DOHH2 (cell line): ENCODE data around the gene TTC23.

Experiments used
- H3F3A ChIP-seq: fragments of 200-600 bp; sonication (generic), shearing (Covaris generic); 2 replicates; pipeline ENCODE4 v1.6.0; 2016; ENCODE audit warnings: antibody characterized with exemption, mild to moderate bottlenecking; ENCODE audit not compliant: control insufficient read depth, insufficient read depth
- H3K27ac ChIP-seq: fragments of 200-600 bp; sonication (generic); 2 replicates; pipeline ENCODE4 v1.5.1; 2014; ENCODE audit warnings: low read depth, mild to moderate bottlenecking, low read length, moderate library complexity
- H3K27me3 ChIP-seq: fragments of 200-600 bp; sonication (generic); 2 replicates; pipeline ENCODE4 v1.6.1; 2014; ENCODE audit warnings: mild to moderate bottlenecking, low read length, mixed read lengths; ENCODE audit not compliant: control insufficient read depth
- H3K36me3 ChIP-seq: fragments of 200-600 bp; sonication (generic); 2 replicates; pipeline ENCODE4 v1.6.1; 2014; ENCODE audit warnings: mild to moderate bottlenecking, low read length, moderate library complexity, mixed read lengths; ENCODE audit not compliant: control insufficient read depth
- H3K4me1 ChIP-seq: fragments of 200-600 bp; sonication (generic); 2 replicates; pipeline ENCODE4 v1.6.1; 2014; ENCODE audit warnings: mild to moderate bottlenecking, low read length, mixed read lengths; ENCODE audit not compliant: control insufficient read depth
- H3K4me2 ChIP-seq: fragments of 200-600 bp; sonication (generic); 2 replicates; pipeline ENCODE4 v1.6.0; 2014; ENCODE audit warnings: mild to moderate bottlenecking, low read length, moderate library complexity
- H3K4me3 ChIP-seq: fragments of 200-600 bp; sonication (generic); 2 replicates; pipeline ENCODE4 v1.5.1; 2014; ENCODE audit warnings: mild to moderate bottlenecking, low read length, mixed read lengths
- H3K79me2 ChIP-seq: fragments of 200-600 bp; sonication (generic); 2 replicates; pipeline ENCODE4 v1.6.1; 2014; ENCODE audit warnings: mild to moderate bottlenecking, low read length, mixed read lengths; ENCODE audit not compliant: control insufficient read depth
- H3K9me2 ChIP-seq: fragments of 200-600 bp; sonication (generic); replicated peaks from 2 replicates; pipeline ENCODE4 v1.6.1; 2014; ENCODE audit warnings: mild to moderate bottlenecking, low read length, mixed read lengths; ENCODE audit not compliant: control insufficient read depth
- H3K9me3 ChIP-seq: fragments of 200-600 bp; sonication (generic); 2 replicates; pipeline ENCODE4 v1.6.1; 2014; ENCODE audit warnings: antibody characterized with exemption, low read length, mixed read lengths; ENCODE audit not compliant: control insufficient read depth, insufficient read depth
- H4K20me1 ChIP-seq: fragments of 200-600 bp; sonication (generic); 2 replicates; pipeline ENCODE4 v1.6.0; 2014; ENCODE audit warnings: low read depth, mild to moderate bottlenecking, antibody characterized with exemption, low read length, moderate library complexity; ENCODE audit not compliant: control insufficient read depth, insufficient read depth
- EZH2phosphoT487 ChIP-seq: fragments of 200-600 bp; sonication (generic); IDR thresholded peaks from 2 replicates; pipeline ENCODE4 v1.6.1; 2017; ENCODE audit warnings: borderline replicate concordance, mild to moderate bottlenecking, antibody characterized with exemption, low read length, moderate library complexity, mixed read lengths
- TF ChIP-seq, protein P1 (sequence below): fragments of 200-600 bp; sonication (generic); IDR thresholded peaks from one replicate; pipeline ENCODE4 v1.5.1; 2014; ENCODE audit warnings: antibody characterized with exemption, mild to moderate bottlenecking, low read depth, low read length; ENCODE audit not compliant: poor library complexity, severe bottlenecking

Gene TTC23

DNA sequence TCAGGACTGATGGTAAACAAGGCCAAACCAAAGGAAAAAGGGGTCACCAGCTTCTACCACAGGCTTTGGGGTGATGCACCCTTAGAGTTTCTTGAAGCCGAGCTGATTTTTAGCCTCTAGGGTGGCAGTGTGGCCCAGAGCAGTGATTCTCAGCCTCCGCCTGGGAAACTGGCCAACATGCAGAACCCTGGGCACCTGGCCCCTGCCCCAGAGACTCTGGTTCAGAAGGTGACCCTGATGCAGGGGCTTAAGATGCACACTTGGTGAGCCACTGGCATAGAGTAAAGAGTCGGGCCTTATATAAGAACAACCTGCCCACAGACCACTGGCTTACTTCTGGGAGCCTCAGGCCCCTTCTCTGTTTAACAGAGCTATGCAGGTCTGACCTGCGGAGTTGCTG, 100.0 kb downstream of the TTC23 start:
- no peak overlapping the region for H3K27ac ChIP-seq
- no peak for TF ChIP-seq EZH2phosphoT487
- TF ChIP-seq, protein P1, sequence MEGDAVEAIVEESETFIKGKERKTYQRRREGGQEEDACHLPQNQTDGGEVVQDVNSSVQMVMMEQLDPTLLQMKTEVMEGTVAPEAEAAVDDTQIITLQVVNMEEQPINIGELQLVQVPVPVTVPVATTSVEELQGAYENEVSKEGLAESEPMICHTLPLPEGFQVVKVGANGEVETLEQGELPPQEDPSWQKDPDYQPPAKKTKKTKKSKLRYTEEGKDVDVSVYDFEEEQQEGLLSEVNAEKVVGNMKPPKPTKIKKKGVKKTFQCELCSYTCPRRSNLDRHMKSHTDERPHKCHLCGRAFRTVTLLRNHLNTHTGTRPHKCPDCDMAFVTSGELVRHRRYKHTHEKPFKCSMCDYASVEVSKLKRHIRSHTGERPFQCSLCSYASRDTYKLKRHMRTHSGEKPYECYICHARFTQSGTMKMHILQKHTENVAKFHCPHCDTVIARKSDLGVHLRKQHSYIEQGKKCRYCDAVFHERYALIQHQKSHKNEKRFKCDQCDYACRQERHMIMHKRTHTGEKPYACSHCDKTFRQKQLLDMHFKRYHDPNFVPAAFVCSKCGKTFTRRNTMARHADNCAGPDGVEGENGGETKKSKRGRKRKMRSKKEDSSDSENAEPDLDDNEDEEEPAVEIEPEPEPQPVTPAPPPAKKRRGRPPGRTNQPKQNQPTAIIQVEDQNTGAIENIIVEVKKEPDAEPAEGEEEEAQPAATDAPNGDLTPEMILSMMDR: no peak
- H3K4me2 ChIP-seq: no peak overlapping the region
- no peaks in the 10 kb centered on the region for H3K79me2 ChIP-seq
- no peak overlapping the region for H3K4me3 ChIP-seq
- H3K9me3 ChIP-seq: no peaks in the 10 kb centered on the region
- H3K9me2 ChIP-seq: no peaks in the 10 kb centered on the region
- H3F3A ChIP-seq: no peaks in the 10 kb centered on the region
- H4K20me1 ChIP-seq: no peaks in the 10 kb centered on the region
- no peaks in the 10 kb centered on the region for H3K4me1 ChIP-seq
- H3K27me3 ChIP-seq: no peaks in the 10 kb centered on the region
- no peaks in the 10 kb centered on the region for H3K36me3 ChIP-seq

DNA sequence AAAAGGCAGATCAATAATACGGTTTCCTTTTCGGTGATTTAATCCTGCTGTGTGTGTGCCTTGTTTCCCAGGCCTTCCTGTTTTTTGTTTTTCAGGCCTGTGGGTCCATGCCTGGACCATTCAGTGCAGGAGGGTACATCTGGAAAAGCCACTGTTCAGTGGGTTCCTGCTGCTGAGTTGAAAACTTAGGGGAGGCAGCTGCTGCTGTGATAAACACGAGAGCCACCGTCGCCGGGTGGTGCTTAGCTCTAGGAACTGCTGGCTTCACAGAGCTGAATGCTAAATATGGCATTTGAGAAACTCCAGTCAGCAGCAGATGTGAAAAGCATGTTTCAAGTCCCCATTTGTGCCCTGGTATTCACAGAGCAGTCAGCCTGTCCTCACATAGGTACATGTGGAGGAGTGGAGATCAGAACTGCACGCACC, 100.5 kb downstream of the TTC23 start:
- TF ChIP-seq, protein P1: no peak
- no peak for TF ChIP-seq EZH2phosphoT487
- Histone ChIP-seq H3F3A (no peaks in the 10 kb centered on the region), H3K4me1 (no peaks in the 10 kb centered on the region), H4K20me1 (no peaks in the 10 kb centered on the region), H3K79me2 (no peaks in the 10 kb centered on the region), H3K27me3 (no peaks in the 10 kb centered on the region), H3K27ac (no peak overlapping the region), H3K4me3 (no peak overlapping the region), H3K4me2 (no peak overlapping the region), H3K36me3 (no peaks in the 10 kb centered on the region), H3K9me2 (no peaks in the 10 kb centered on the region), H3K9me3 (no peaks in the 10 kb centered on the region)

DNA sequence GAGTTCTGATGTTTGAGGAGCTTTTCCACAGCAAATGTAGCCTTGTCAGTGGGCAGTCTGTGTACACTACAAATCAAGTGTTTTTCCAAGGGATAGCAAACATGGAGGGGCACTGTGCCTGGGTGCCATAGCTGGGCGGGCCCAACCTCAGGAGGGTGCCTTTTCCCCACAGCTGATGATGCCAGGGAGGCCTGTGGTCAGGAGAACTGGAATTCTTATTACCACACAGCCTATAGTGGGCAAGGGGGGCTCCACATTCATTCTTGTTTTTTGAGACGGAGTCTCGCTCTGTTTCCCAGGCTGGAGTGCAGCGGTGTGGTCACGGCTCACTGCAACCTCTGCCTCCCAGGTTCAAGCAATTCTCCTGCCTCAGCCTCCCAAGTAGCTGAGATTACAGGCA, 102.7 kb downstream of the TTC23 start:
- Histone ChIP-seq H3K9me3 (no peaks in the 10 kb centered on the region), H3K4me2 (no peak overlapping the region), H3K27ac (no peak overlapping the region), H3K4me3 (no peak overlapping the region), H4K20me1 (no peaks in the 10 kb centered on the region), H3K79me2 (no peaks in the 10 kb centered on the region), H3K4me1 (no peaks in the 10 kb centered on the region), H3K36me3 (no peaks in the 10 kb centered on the region), H3F3A (no peaks in the 10 kb centered on the region), H3K27me3 (no peaks in the 10 kb centered on the region), H3K9me2 (no peaks in the 10 kb centered on the region)
- no peak for TF ChIP-seq EZH2phosphoT487
- TF ChIP-seq, protein P1: no peak

DNA sequence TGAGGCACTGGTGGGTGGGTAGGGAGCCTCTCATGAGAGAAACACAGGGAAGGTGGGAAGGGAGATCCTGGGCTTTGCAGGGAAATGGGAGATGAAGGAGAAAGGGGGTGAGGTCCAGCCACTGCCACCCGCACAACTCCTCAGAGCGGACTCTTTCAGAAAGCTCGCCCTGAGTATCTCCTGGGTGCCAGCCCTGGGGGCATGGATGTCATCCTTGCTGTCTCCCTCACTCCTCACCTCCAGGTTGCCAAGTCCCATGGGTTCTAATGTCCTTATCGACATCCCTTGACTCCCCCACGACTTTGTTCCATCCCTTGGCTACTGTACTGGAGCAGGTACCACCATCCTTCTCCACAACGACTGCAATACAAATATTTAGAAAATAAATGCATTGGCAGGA, 103.6 kb downstream of the TTC23 start:
- H3K79me2 ChIP-seq: no peaks in the 10 kb centered on the region
- no peaks in the 10 kb centered on the region for H3K9me2 ChIP-seq
- no peak for TF ChIP-seq EZH2phosphoT487
- TF ChIP-seq, protein P1: no peak
- H3K36me3 ChIP-seq: no peaks in the 10 kb centered on the region
- no peaks in the 10 kb centered on the region for H3K4me1 ChIP-seq
- H3K9me3 ChIP-seq: no peaks in the 10 kb centered on the region
- no peak overlapping the region for H3K4me3 ChIP-seq
- H3K4me2 ChIP-seq: no peak overlapping the region
- no peak overlapping the region for H3K27ac ChIP-seq
- no peaks in the 10 kb centered on the region for H3K27me3 ChIP-seq
- no peaks in the 10 kb centered on the region for H4K20me1 ChIP-seq
- H3F3A ChIP-seq: no peaks in the 10 kb centered on the region
